Sigmoid colon (tissue), 7 donors: ENCODE data around the gene ST6GALNAC2. TPM values are rescaled to one million over a fixed set of nuclear protein-coding genes. Genes with fewer than 3 reads are reported as not detected.

ENCODE experiments used
- DNase-seq: peaks from one replicate; pipeline ENCODE4 v3.0.0-alpha.2; 2019
- H3K27ac ChIP-seq, 4 donors: fragments of 200-600 bp; sonication (generic); one replicate each; pipeline ENCODE4 v1.5.1; 2016 to 2019; ENCODE audit warnings: mild to moderate bottlenecking in 1 of 4
- H3K27me3 ChIP-seq, 3 donors: fragments of 200-600 bp; sonication (generic); one replicate each; pipeline ENCODE4 v1.5.1; 2019; ENCODE audit warnings: mild to moderate bottlenecking in 1 of 3
- H3K36me3 ChIP-seq, 4 donors: fragments of 200-600 bp; sonication (generic); one replicate each; pipeline ENCODE4 v1.5.1; 2016 to 2019
- H3K4me1 ChIP-seq, 4 donors: fragments of 200-600 bp; sonication (generic); one replicate each; pipeline ENCODE4 v1.5.1; 2017 to 2019
- H3K4me3 ChIP-seq, 4 donors: fragments of 200-600 bp; sonication (generic); one replicate each; pipeline ENCODE4 v1.5.1; 2017 to 2019; ENCODE audit warnings: mild to moderate bottlenecking in 2 of 4, moderate library complexity in 1 of 4
- H3K9me3 ChIP-seq, 4 donors: fragments of 200-600 bp in 3 of 4; sonication (generic) in 3 of 4; one replicate each; pipeline versions ENCODE4 v1.5.1 to v1.6.1; 2013 to 2019
- CTCF ChIP-seq, 4 experiments: fragments of 450-650 bp in 3 of 4; fragments of 200-600 bp in 1 of 4; IDR thresholded peaks; one replicate each; pipeline ENCODE4 v1.5.1; 2016 to 2019; ENCODE audit warnings: antibody characterized with exemption in 4 of 4, mild to moderate bottlenecking in 3 of 4, moderate library complexity in 2 of 4
- EP300 ChIP-seq, 4 donors: sonication (generic); formaldehyde crosslinking; IDR thresholded peaks; one replicate each; pipeline ENCODE4 v1.6.1; 2017; ENCODE audit warnings: antibody characterized with exemption in 4 of 4
- POLR2A ChIP-seq, 2 donors: fragments of 450-650 bp; IDR thresholded peaks; one replicate each; pipeline ENCODE4 v1.6.1; 2016; ENCODE audit warnings: antibody characterized with exemption in 2 of 2, mild to moderate bottlenecking in 2 of 2, moderate library complexity in 2 of 2
- POLR2AphosphoS5 ChIP-seq, 4 donors: sonication (generic); formaldehyde crosslinking; IDR thresholded peaks; one replicate each; pipeline ENCODE4 v1.6.1; 2017; ENCODE audit warnings: antibody characterized with exemption in 4 of 4
- WGBS, 2 donors: extraction: QIAGEN DNeasy Blood & Tissue Kit; methylation state at CpG; one replicate each; pipeline ENCODE4 v1.1.7; 2013; 5-methylcytosine and 5-hydroxymethylcytosine counted together
- intact Hi-C: fragments of 100-400 bp; cut with DNase I; formaldehyde crosslinking; loops from one replicate; pipeline ENCODE4 v1.15.1; 2023
- polyA plus RNA-seq, 3 donors: library from polyadenylated mRNA; stranded (reverse); fragments of 200-250 nt; gene quantifications; one replicate each; pipeline ENCODE4 v1.2.3, GENCODE V29; 2013
- total RNA-seq, 4 donors: library from RNA; depleted of rRNA; stranded (reverse); fragments of >200 nt; gene quantifications; one replicate each; pipeline ENCODE4 v1.1.0, GENCODE V29; 2016
- donor health status: healthy with polysubstance abuse.
- donor health status: Bipolar disorder and iron deficiency.
- donor health status: healthy.

ST6GALNAC2 gene
- total RNA-seq (10 to 100 TPM in 1 of 4 donors, 1 to 10 TPM in 3; 4.1 to 16.4 (median 9.0) TPM), polyA plus RNA-seq (1 to 10 TPM; 3.3 to 5.4 (median 3.5) TPM)

DNA sequence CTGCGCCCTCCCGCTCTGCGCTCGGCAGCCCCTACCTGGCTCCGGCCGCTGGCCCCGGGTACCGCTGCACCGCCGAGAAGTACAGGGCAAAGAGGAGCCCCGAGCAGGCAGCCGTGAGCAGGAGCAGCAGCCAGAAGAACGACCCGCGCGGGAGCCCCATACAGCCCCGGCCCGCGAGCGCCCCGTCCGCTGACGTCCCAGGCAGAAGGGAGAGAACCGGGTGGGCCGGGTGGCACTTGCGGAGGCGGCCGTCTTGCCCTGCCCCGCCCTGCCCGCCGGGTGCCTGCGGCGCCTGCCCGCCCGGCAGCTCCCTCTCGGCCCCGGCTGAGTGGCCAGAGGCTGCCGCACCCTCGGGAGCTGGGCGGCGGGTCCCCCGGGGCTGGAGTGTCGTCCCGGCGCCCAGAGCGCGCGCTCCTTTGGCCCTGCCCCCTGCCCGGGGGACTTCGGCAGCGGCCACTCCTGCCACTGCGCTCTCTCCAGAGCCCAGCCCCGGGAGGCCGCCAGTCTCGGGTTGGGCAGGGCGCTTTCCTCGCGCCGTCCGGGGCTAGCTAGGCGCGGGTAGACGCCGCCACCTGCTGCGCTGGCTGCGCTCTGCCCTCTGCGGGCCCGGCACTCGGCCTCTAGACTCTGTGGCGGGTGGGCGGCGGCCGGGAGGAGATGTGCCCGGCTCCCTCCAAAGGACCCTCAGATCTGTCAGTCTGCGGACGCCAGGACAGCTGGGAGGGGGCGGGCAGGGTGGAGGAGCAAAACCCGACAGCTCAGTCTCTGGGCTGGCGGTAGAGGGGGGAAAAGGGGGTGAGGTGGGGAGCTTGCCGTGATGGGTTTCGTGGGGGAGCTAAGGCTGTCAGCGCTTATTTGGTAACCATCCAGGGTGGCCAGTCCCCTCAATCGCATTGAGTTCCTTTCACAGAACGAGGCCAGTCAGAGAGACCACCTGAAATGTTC is at the start of gene ST6GALNAC2:
Gene ST6GALNAC2 (minus strand): TSS at position 212 of the 945 bp plus-strand sequence. CDS start 52 bp downstream, at position 160.
- H3K27ac ChIP-seq: peak within 1 kb of the TSS; percentile 52 to 67 (median 60)
- H3K4me3 ChIP-seq: peak within 1 kb of the TSS; percentile 39 to 60 (median 52)
- H3K4me1 ChIP-seq: peaks cover 0 to 26% (median 20%) of the 10 kb centered on the region in 4 donors
- no peaks in the 10 kb centered on the region for H3K9me3 ChIP-seq
- DNase-seq: peak; percentile 79
- 1% methylated on average over 84 of the region's 84 CpGs for WGBS, 2 donors
- H3K36me3 ChIP-seq: no peaks in the 10 kb centered on the region
- peaks cover 19 to 56% (median 19%) of the 10 kb centered on the region in 3 donors for H3K27me3 ChIP-seq
- intact Hi-C loops: loop anchor here (2.0 kb wide), 1 partner anchor 63 kb away; no protein-coding TSS in a partner anchor
- no peak for TF ChIP-seq EP300 (IDR thresholded peaks at IDR 0.05)
- peak; percentile 9 to 57 (median 33) for TF ChIP-seq POLR2AphosphoS5 (IDR thresholded peaks at IDR 0.05)
- TF ChIP-seq CTCF (IDR thresholded peaks at IDR 0.05): peak in 2 of 4 experiments; percentile 22 to 40
- TF ChIP-seq POLR2A (IDR thresholded peaks at IDR 0.05): no peak

- no peak overlapping the region for H3K4me3 ChIP-seq
- H3K36me3 ChIP-seq: no peaks in the 10 kb centered on the region
- H3K9me3 ChIP-seq: no peaks in the 10 kb centered on the region
- no peaks in the 10 kb centered on the region for H3K27me3 ChIP-seq
- no peaks in the 10 kb centered on the region for H3K4me1 ChIP-seq
- 89 to 91% methylated on average over 5 of the region's 5 CpGs for WGBS, 2 donors
- DNase-seq: no peak
- intact Hi-C loops: no loop called here
- TF ChIP-seq POLR2A (IDR thresholded peaks at IDR 0.05) (no peak), EP300 (IDR thresholded peaks at IDR 0.05) (no peak), CTCF (IDR thresholded peaks at IDR 0.05) (no peak), POLR2AphosphoS5 (IDR thresholded peaks at IDR 0.05) (no peak)
- H3K27ac ChIP-seq: no peak overlapping the region
Measured at GRCh38 chr17:76635039-76635438, 49.4 kb upstream of the ST6GALNAC2 start.

GRCh38 chr17:76633628-76634328 is 48.1 kb upstream of the ST6GALNAC2 start:
- Histone ChIP-seq H3K9me3 (no peaks in the 10 kb centered on the region), H3K36me3 (no peaks in the 10 kb centered on the region), H3K4me1 (no peaks in the 10 kb centered on the region), H3K27me3 (no peaks in the 10 kb centered on the region), H3K27ac (no peak overlapping the region), H3K4me3 (no peak overlapping the region)
- intact Hi-C loops: no loop called here
- WGBS, 2 donors: 71 to 88% methylated on average over 14 of the region's 14 CpGs
- TF ChIP-seq POLR2AphosphoS5 (IDR thresholded peaks at IDR 0.05): no peak
- TF ChIP-seq POLR2A (IDR thresholded peaks at IDR 0.05): no peak
- TF ChIP-seq EP300 (IDR thresholded peaks at IDR 0.05): no peak
- TF ChIP-seq CTCF (IDR thresholded peaks at IDR 0.05): no peak
- no peak for DNase-seq

DNA sequence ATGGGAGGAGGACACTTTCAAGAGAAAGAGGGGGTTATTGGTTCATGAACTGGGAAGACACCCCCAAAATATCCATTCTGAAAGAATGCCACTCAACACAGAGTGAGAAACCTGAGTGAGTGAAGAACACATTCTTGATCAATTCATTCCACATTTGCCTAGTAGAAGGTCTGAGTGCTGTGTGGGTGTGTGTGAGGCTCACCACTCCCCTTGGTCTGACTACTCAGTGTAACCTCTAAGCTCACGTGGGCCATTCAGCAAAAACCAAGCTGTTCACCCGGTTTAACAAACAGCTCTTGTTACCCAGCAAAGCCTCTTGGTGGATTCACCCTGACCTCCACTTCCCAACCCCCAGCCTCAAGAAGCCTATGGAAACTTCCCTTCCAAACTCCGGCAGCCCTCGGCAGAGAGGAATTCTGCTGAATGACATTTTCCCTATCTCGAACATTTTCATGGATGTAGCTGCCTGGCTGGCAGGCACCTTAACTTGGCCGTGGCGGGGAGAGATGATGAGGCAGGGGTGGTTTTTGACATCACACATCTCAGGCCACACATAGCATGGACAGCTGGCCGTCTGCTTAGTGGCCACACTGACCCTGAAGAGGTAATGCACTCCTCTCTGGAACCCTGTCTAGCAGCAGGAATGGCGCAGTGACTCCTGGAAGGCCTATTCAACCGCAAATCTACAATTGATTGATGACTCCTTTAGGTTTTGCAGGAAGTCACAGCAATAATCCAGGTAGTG is 46.3 kb upstream of the ST6GALNAC2 start:
- no peaks in the 10 kb centered on the region for H3K36me3 ChIP-seq
- no peaks in the 10 kb centered on the region for H3K4me1 ChIP-seq
- DNase-seq: no peak
- H3K9me3 ChIP-seq: no peaks in the 10 kb centered on the region
- TF ChIP-seq EP300 (IDR thresholded peaks at IDR 0.05) (no peak), POLR2AphosphoS5 (IDR thresholded peaks at IDR 0.05) (no peak), POLR2A (IDR thresholded peaks at IDR 0.05) (no peak), CTCF (IDR thresholded peaks at IDR 0.05) (no peak)
- H3K27ac ChIP-seq: no peak overlapping the region
- intact Hi-C loops: no loop called here
- WGBS, 2 donors: 77 to 81% methylated on average over 10 of the region's 10 CpGs
- no peak overlapping the region for H3K4me3 ChIP-seq
- no peaks in the 10 kb centered on the region for H3K27me3 ChIP-seq
